ENCODE results near the gene TOGARAM1. TPM values are rescaled to one million over a fixed set of nuclear protein-coding genes. Genes with fewer than 3 reads are reported as not detected.

Gene TOGARAM1
- 1 to 10 TPM; 3.5 to 7.9 TPM for total RNA-seq

GRCh38 chr14:44961554-44962333 lies at the start of gene TOGARAM1, which contains the start of gene KLHL28:
Gene TOGARAM1, plus strand, starts transcription at chr14:44962190. Its CDS starts 232 bp downstream, at chr14:44962422.
Gene KLHL28, minus strand, starts transcription at chr14:44961947. Its CDS starts 16,019 bp downstream, at chr14:44945928.
- peak; percentile 89 to 95 for DNase-seq (ENCODE audit: low spot score in 2 of 2)
- peaks cover 19 to 21% of the 10 kb centered on the region in 2 donors for H3K36me3 Mint-ChIP-seq
- no peaks in the 10 kb centered on the region for H3K9me3 Mint-ChIP-seq
- ATAC-seq = peak; percentile 94
- H3K27ac Mint-ChIP-seq = no peak within 1 kb of the TSS

DNA sequence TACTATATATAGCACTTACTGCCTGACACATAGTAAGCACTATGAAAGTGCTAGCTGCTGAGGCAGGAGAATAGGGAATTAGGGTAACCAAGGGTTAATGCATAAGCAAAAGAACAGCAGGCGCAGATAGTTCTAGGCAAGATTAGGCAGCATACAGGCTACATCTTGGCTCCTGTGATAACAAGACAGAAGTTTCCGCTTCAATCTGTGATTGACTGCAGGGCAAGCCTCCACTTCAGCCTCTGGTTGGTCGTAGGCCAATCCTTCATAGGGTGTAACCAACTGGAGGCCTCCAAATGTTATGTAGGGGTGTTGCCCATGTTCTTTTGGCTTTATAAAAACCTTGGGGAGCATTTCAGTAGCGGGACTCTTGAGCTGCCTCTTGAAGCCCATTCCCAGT lies 47.1 kb upstream of the TOGARAM1 start:
- no peak overlapping the region for H3K27ac Mint-ChIP-seq
- peaks cover 0 to 4% of the 10 kb centered on the region in 2 donors for H3K9me3 Mint-ChIP-seq
- H3K36me3 Mint-ChIP-seq = peaks cover 8 to 9% of the 10 kb centered on the region in 2 donors
- ATAC-seq (no peak), DNase-seq (ENCODE audit: low spot score in 2 of 2) (no peak)

GRCh38 chr14:44928793-44929192 lies 33.2 kb upstream of the TOGARAM1 start:
- Mint-ChIP-seq H3K27ac (no peak overlapping the region), H3K9me3 (no peaks in the 10 kb centered on the region), H3K36me3 (no peaks in the 10 kb centered on the region)
- ATAC-seq (no peak), DNase-seq (ENCODE audit: low spot score in 2 of 2) (no peak)

- DNase-seq (ENCODE audit: low spot score in 2 of 2) (no peak), ATAC-seq (no peak)
- H3K36me3 Mint-ChIP-seq = peaks cover 12 to 26% of the 10 kb centered on the region in 2 donors
- H3K9me3 Mint-ChIP-seq = peaks cover 0 to 5% of the 10 kb centered on the region in 2 donors
- no peak overlapping the region for H3K27ac Mint-ChIP-seq
Measured at GRCh38 chr14:44935155-44935554, 26.8 kb upstream of the TOGARAM1 start.

GRCh38 chr14:44937547-44937946 lies 24.4 kb upstream of the TOGARAM1 start:
- ATAC-seq (no peak), DNase-seq (ENCODE audit: low spot score in 2 of 2) (no peak)
- Mint-ChIP-seq H3K27ac (no peak overlapping the region), H3K9me3 (peaks cover 0 to 16% of the 10 kb centered on the region in 2 donors), H3K36me3 (peaks cover 26 to 49% of the 10 kb centered on the region in 2 donors)

DNA sequence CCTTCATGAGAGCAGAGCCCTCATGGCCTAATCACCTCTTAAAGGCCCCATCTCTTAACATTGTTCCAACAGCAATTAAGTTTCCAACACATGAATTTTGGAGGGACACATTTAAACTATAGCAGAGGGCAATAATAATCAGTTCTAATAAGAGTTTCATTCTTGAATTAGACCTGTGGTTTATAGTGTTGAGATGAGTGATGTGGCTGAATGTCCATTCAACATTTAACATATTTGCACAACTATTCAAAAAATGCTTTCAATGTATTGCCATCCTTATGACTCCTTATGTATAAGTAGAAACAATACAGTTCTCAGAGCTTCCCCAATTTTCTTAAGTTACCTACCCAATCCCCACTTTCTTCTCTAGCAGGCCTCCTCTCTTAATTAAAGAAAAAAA lies 21.8 kb upstream of the TOGARAM1 start:
- ATAC-seq (no peak), DNase-seq (ENCODE audit: low spot score in 2 of 2) (no peak)
- peaks cover 0 to 16% of the 10 kb centered on the region in 2 donors for H3K9me3 Mint-ChIP-seq
- H3K36me3 Mint-ChIP-seq = peaks cover 36 to 63% of the 10 kb centered on the region in 2 donors
- no peak overlapping the region for H3K27ac Mint-ChIP-seq

- peaks cover 41 to 67% of the 10 kb centered on the region in 2 donors for H3K36me3 Mint-ChIP-seq
- no peak overlapping the region for H3K27ac Mint-ChIP-seq
- H3K9me3 Mint-ChIP-seq = peaks cover 0 to 16% of the 10 kb centered on the region in 2 donors
- DNase-seq (ENCODE audit: low spot score in 2 of 2) = no peak
- no peak for ATAC-seq
Measured at GRCh38 chr14:44940944-44941343, 21.0 kb upstream of the TOGARAM1 start.

DNA sequence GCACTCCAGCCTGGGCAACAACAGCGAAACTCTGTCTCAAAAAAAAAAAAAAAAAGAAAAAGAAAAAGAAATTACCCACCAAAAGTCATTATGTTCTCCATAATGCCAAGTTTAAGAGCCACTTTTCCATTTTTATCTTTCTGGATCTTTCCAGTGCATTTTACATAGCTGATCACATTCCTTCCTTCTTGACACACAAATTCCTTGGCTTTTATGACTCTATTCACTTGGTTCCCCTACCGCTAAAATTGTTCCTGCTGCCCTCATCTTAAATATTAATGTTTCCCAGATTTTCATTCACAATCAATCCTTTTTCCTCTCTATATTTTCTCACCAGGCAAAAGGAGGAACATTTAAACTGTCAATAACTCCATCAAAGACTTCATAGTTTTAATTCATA lies 20.4 kb upstream of the TOGARAM1 start:
- Mint-ChIP-seq H3K27ac (no peak overlapping the region), H3K36me3 (peaks cover 42 to 62% of the 10 kb centered on the region in 2 donors), H3K9me3 (peaks cover 0 to 16% of the 10 kb centered on the region in 2 donors)
- no peak for ATAC-seq
- DNase-seq (ENCODE audit: low spot score in 2 of 2) = no peak

DNA sequence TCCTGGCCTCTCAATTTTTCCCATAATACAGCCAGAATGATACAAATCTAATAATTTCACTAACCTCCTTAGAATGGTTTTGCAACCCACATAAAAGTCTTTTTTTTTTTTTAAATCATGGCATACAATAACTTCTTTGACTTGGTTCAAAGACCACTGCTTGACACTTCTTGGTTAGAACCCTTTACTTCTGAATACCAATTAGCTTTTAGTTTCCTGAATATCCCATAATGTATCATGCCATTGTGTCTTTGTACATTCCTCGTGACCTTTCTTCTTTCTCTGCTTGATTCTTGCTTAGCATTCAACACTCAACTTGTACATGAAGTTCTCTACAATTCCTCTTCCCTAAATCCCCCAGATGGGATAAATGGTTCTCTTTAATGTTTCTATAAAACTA lies 19.6 kb upstream of the TOGARAM1 start:
- H3K9me3 Mint-ChIP-seq = peaks cover 0 to 16% of the 10 kb centered on the region in 2 donors
- no peak for ATAC-seq
- DNase-seq (ENCODE audit: low spot score in 2 of 2) = no peak
- no peak overlapping the region for H3K27ac Mint-ChIP-seq
- peaks cover 46 to 67% of the 10 kb centered on the region in 2 donors for H3K36me3 Mint-ChIP-seq

DNA sequence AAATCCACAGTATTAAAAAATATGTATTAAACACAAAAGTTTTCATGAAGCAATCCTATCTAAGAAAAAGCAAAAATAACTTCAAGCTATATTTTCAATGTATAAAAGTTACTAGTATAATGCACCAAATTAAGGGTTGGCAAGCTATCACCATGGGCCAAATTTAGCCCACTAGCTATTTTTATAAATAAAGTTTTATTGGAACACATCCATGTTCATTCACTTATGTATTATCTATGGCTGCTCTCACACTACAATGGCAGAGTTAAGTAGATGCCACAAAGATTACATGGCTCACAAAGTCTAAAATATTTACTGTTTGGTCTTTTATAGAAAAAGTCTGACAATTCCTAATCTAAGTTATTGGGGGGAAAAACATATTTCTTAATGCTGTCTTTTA lies 17.9 kb upstream of the TOGARAM1 start:
- DNase-seq (ENCODE audit: low spot score in 2 of 2) = no peak
- peaks cover 42 to 67% of the 10 kb centered on the region in 2 donors for H3K36me3 Mint-ChIP-seq
- peaks cover 0 to 16% of the 10 kb centered on the region in 2 donors for H3K9me3 Mint-ChIP-seq
- ATAC-seq = no peak
- H3K27ac Mint-ChIP-seq = no peak overlapping the region

- Mint-ChIP-seq H3K9me3 (peaks cover 0 to 12% of the 10 kb centered on the region in 2 donors), H3K27ac (no peak overlapping the region), H3K36me3 (peaks cover 34 to 55% of the 10 kb centered on the region in 2 donors)
- DNase-seq (ENCODE audit: low spot score in 2 of 2) (no peak), ATAC-seq (no peak)
Measured at GRCh38 chr14:44945264-44945663, 16.7 kb upstream of the TOGARAM1 start.

DNA sequence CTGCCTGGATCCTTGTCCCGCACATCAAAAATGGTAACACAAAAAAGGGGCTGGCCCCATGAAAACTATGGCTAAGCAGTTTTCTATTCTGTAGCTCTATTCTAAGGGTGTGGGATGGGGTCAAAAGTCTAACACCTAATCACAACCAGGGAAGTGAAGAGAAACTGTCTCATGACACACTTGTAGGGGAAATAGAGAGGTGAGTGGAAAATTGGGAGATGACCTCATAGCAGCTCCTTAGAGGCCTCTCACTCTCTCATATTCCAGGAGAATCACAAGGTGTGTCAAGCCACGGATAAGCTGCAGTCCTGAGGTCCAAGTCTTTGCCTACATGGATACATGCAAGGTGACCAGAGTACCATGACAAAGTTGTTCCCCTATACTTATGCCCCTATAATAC lies 10.9 kb upstream of the TOGARAM1 start:
- H3K36me3 Mint-ChIP-seq = peaks cover 11 to 20% of the 10 kb centered on the region in 2 donors
- H3K9me3 Mint-ChIP-seq = no peaks in the 10 kb centered on the region

GRCh38 chr14:44952391-44953110 lies 9.4 kb upstream of the TOGARAM1 start:
- DNase-seq (ENCODE audit: low spot score in 2 of 2) = no peak
- ATAC-seq = no peak

More for the DNA sequence above, 10.9 kb upstream of the TOGARAM1 start:
- ATAC-seq (no peak), DNase-seq (ENCODE audit: low spot score in 2 of 2) (no peak)
- peak overlapping the region in 1 of 2 donors; percentile 29 for H3K27ac Mint-ChIP-seq

GRCh38 chr14:44954750-44955149 lies 7.2 kb upstream of the TOGARAM1 start:
- ATAC-seq = no peak
- H3K9me3 Mint-ChIP-seq = no peaks in the 10 kb centered on the region

More at GRCh38 chr14:44952391-44953110, 9.4 kb upstream of the TOGARAM1 start:
- Mint-ChIP-seq H3K36me3 (peaks cover 6 to 11% of the 10 kb centered on the region in 2 donors), H3K9me3 (no peaks in the 10 kb centered on the region), H3K27ac (no peak overlapping the region)

DNA sequence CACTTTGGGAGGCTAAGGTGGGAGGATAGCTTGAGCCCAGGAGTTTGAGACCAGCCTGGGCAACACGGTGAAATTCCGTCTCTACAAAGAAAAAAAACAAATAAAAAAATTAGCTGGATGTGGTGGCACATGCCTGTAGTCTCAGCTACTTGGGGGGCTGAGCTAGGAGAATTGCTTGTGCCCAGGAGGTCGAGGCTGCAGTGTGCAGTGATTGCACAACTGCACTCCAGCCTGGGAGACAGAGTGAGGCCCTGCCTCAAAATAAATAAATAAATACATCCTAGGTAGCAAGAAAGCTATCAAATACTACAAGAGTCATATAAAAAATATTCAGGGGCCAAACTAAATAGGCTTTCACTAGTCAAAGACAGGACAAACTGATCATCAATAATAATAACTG lies 6.5 kb upstream of the TOGARAM1 start:
- no peak overlapping the region for H3K27ac Mint-ChIP-seq
- H3K9me3 Mint-ChIP-seq = no peaks in the 10 kb centered on the region
- DNase-seq (ENCODE audit: low spot score in 2 of 2) = no peak
- no peak for ATAC-seq
- peaks cover 6% of the 10 kb centered on the region in 2 donors for H3K36me3 Mint-ChIP-seq

More at GRCh38 chr14:44954750-44955149, 7.2 kb upstream of the TOGARAM1 start:
- DNase-seq (ENCODE audit: low spot score in 2 of 2) = no peak
- H3K36me3 Mint-ChIP-seq = peaks cover 6% of the 10 kb centered on the region in 2 donors
- no peak overlapping the region for H3K27ac Mint-ChIP-seq

GRCh38 chr14:44956866-44957265 lies 5.1 kb upstream of the TOGARAM1 start:
- no peak for ATAC-seq
- no peaks in the 10 kb centered on the region for H3K9me3 Mint-ChIP-seq
- peaks cover 6% of the 10 kb centered on the region in 2 donors for H3K36me3 Mint-ChIP-seq

GRCh38 chr14:44959538-44959937 lies 2.5 kb upstream of the TOGARAM1 start:
- H3K9me3 Mint-ChIP-seq = no peaks in the 10 kb centered on the region
- ATAC-seq (no peak), DNase-seq (ENCODE audit: low spot score in 2 of 2) (no peak)
- H3K27ac Mint-ChIP-seq = no peak overlapping the region
- H3K36me3 Mint-ChIP-seq = peaks cover 12 to 20% of the 10 kb centered on the region in 2 donors

More at GRCh38 chr14:44956866-44957265, 5.1 kb upstream of the TOGARAM1 start:
- no peak overlapping the region for H3K27ac Mint-ChIP-seq
- DNase-seq (ENCODE audit: low spot score in 2 of 2) = no peak
